NCI-H1105 (cell line): ENCODE data around the gene PAK6.

Experiments used
- DNase-seq: peaks from one replicate; lab custom pipeline; 2025; lab: John Stamatoyannopoulos, UW

Gene PAK6

DNA sequence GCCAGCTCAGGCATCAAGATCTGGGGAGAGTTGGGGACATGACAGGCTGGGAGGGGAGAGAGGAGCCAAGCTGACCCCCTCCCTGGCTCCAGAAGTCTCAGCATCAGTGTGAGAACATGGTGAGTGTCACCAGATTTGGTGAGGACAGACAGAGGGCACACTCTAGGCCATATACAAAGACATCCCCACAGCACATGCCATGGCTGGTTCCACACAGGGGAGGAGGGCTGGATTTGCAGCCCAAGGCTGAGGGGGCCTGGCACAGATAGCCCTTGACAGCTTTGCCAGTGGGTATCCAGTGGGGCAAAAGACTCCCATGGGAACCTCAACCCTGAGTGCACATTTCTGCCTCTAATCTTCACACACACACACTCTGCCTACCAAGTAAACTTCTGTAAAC, 54.1 kb downstream of the PAK6 start:
- no peak for DNase-seq

DNA sequence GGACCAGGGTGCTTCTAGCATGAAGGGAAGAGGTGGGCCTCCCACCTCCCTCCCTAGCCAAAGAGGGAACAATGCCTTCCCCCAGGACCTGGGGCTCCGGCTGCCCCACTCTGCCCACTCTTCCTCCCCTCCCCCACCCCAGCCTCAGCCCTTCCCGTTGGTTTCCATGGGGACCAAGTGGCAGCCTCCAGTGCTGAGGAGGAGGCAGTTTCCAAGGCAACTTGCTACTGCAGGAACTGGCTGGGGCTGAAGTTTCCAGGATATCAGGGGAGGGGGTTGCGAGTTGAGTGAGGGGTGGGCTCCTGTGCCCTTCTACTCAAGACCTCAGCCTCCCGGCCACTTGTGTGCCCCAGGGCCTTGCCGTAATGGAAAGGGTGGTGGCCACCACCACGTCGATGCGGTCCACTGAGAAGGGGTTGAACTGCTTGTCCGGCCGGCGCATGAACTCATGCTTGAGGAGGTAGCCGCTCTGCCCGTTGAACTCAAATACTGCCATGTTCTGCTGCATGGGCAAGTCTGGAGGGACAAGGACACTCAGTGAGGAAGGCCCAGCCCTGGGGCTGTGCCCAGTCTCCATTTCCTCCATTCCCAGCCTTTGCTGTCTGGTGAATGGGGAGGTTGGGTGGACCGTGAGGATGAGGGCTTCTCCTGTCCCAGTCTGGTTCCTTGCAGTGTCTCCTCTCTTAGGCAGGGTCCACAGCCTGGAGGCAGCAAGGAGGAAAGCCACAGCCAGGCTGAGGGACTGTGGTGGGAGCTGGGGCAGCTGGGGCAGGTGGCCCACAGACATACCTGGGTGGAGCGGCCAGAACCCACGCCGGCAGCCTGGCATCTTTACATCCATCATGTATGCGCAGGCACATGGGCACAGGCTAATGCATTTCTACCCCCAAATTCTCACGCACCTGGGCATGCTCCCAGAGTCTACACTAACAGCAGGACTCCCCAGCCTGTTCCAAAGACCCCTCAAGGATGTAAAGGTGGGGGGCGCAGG, 55.3 kb downstream of the PAK6 start:
- DNase-seq: no peak

DNA sequence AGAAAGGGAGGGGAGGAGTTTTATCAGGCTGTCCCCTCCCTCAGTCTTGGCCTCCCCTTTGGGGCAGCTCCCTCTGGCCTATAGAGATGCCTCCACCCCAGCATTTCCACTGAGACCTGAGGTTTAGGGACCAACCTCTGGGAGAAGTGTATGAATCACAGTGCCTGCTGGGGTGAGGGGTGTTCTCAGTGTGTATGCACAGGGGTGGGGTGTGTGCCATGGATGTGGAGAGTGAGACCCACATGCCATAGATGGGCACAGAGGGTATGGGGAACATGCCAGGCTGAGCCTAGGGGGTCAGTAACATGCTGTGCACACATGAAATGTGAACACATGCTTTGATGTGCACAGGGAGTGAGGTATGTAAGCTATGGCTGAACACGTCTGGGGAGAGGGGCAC, 56.4 kb downstream of the PAK6 start:
- DNase-seq: no peak

DNA sequence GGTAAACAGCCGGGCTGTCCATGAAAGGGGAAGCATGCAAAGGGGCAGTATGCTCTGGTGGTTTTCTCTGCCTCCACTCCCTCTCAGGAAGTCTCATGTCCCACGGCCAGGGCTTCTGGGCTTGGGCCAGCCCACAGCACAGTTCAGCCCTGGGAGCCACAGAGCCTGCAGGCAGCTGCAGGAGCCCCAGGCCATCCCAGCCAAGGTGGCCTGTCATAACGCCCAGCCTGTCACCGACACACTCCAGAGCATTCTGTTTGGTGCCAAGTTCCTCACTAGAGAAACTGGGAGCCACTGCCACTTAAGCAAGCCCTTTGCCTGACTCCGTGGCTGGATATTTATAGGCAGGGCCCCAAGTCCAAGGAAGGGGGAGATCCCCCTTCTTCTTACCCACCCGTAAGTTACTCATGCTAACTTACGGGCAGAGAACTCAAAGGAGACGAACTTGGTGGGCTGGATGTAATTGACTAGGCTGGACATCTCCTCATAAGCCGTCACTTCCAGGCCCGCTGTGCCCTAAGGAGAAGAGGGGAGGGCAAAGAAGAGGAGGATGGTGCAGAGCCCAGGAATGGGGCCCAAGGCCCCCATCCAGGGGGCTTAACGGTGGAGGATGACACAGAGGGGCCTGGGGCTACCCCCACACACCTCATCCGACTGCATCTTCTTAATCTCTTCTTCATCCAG, 57.2 kb downstream of the PAK6 start:
- no peak for DNase-seq

DNA sequence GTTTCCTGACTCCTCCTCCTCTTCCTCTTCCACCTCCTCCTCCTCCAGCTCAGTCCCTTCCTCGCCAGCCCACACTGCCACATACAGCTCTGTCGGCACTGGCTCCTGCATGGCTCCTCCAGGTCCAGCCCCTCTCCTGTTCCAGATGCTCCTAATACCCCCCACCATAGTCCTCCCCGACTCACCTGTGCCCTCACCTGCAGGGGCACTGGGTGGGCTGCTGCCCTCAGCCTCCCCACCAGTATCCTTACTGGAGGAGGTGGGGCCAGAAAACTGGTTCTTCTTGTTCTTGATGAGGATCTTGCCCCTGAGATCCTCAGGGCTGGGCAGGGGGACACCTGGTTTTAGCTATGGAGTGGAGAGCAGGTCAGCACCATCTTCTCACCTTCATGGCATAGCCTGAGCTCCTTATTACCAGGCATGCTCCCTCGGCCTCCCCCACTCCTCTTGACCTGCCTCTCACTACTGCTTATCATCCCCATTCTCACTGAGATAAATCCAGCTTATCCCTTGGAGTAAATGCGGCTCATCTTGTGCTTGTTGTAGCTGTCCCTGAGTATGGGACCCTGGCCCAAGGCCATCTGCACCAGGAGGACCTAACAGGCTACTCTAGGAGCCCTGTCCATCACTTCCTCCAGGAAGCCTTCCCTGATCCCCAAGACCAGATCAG, 57.8 kb downstream of the PAK6 start:
- DNase-seq: no peak

DNA sequence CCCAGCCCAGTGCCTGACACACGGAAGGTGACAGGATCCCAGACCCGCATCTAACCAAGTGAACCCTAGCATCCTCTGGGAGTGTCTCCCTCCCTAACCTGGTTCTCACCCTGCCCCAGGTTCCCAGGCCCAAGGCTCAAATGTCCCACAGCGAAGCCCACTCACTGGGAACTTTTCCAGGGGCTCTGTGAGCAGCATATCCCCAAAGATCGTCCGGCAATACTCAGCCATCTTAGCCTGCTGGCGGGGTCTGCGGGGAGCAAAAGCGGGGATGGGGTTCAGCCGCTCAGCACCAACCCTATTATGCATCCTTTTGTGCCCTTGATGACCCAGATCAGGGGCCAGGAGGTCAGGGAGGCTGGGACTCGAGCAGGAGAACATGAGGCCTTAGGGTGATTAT, 58.5 kb downstream of the PAK6 start:
- DNase-seq: no peak

DNA sequence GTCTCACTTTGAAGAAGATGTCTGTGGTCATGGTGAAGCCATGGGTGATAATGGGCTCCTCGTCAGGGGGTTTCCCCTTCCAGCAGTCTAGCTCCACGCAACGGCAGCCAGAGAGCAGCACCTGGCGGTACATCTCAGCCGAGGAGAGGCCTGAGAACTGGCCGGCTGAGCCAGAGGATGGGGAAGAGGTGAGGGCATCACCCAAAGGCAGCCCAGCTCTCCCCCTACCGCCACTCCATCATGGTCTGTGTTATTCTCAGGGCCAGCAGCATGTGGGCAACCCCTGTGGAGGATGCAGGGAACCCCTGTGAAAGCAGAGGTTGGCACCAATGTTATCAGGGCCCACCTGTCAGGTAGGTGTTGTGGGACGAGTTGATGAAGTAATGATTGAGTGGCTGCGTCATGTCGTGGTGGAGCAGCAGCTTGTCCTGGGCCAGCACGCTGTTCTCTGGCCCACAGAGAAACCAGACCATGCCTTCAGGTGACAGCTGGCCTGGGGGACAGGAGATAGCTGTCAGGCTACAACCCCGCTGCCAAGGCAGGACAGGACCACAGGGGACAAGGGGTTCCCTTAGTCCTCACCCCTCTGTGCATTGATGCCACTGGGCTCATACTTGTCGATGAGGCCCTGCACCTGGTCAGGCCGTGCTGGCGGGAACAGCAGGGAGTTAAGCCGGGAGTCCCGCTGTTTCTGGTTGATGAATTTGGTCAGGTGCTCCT, 59.5 kb downstream of the PAK6 start:
- DNase-seq: no peak

DNA sequence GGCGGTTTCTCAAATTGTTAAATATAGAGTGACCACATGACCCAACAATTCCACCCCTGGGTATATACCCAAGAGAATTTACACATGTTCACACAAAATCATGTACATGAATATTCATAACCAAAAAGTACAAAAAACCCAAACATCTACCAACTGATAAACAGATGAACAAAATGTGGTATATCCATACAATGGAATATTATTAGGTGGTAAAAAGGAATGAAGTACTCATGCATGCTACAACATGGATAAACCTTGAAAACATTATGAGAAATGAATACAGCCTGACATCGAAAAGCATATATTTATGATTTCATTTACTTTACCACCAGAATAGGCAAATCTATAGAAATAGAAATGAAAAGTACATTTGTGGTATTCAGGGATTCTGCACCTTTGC, 61.5 kb downstream of the PAK6 start:
- no peak for DNase-seq

DNA sequence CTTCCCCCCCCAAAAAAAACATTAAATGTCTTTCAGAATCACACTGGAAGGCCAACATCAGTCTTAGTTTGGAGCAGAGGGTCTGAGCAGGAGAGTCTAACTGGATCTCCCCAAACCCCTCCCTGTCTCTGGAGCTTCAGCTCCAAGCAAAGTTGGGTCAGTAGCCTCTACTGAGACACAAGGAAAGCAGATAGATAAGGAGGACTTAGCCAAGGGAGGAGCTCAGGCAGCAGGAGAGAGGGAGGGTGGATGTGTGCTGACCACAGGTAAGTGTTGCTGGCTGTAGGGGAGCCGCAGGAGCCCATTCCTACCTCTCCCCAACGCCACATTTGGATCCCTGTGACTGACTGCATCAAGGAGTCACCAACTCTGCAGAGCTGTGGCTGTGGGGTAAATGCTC, 61.9 kb downstream of the PAK6 start:
- no peak for DNase-seq

DNA sequence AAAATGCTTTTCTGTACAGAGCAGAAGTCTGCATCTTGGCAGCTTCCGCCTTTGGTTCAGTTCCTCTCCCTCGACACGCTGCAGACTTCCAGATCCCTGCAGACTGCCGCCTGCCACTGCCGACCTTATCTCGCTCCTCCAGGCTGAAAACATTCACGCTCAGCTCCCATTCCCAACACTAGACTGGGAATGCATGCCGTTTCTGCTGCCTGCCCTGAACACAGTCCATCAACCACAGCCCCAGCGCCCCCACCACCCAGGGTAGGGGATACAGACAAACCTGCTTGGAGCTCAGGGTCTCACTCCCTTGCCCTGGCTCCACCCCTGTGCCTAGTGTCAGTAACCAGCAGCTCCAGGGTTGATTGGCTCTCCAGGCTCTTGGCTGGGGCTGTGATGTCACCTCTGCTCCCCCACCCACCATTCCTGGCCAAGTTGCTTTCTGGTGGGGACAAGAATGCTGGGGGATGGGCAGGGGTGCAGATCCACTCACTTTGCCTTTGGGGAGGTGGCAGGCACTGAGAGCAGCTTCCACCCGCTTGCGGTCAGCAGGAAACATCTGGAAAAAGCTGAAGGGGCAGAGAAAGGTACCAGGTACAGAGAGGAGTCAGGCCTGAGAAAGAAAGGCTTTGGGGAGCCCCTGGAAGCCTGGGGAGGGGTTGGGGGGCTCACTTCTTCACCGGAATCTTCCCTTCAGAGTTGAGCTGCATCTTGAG, 62.8 kb downstream of the PAK6 start:
- DNase-seq: no peak

DNA sequence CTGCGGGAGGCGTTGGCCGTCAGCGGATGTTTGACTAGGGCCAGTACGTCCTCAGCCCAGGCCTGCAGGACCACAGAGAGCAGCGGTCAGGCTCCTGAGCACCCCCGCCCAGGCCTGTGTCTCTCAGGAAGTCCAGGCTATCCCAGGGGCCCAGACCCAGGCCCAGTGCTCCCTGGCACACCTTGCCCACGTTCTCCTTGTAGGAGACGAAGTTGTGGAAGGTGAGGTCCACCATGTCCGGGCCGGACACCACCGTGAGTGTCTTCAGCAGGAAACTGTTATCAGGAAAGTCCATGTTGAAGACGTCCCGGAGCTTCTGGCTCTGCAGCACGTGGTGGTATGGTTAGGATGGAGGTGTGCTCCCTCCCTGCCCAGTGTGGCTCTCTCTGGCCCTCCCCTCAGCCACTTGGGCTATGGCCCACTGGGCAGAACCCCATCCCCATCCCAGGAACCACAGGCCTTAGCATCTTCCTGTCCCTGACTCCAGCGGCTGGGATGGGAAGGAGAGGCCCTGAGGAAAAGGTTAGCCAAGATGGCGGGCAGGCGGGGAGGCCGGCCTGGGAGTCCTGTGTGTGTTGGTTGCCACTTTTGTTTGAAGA, 63.5 kb downstream of the PAK6 start:
- DNase-seq: no peak

DNA sequence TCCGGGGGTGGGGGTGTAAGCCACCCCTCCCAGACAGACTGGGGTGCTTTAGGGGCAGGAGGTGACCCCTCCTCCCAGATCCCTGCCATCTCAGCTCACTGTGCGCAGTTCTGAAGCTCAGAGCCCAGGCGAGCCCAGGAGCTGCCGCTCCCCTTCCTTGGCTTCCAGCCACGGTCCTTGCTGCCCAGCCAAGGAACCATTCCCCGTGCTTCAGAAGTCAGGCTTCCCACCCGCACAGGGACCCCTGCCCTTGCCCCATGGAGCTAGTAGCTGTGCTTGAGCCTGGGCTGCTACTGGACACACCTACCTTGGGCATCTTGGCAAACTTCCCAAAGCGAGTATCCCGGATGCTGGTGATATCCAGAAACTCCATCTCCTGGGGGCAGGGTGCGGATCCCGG, 64.1 kb downstream of the PAK6 start:
- no peak for DNase-seq

DNA sequence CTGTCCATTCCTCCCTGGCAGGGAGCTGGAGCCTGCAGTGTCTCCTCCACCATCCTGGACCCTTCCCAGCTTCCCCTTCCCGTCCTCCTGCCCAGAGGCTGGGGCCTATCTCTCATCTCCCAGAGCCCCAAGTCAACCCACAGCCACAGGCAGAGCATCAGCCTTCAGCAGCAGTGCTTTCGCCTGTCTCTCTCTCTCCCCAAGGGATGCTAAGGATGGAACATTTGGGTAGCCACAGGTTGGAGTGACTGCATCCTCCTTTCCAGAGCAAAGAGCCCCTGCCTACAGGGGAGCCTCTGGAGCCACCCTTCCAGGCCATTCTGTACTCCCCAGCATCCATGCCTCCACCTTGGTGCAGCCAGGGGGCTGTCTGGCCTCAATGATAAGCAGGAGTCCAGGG, 64.7 kb downstream of the PAK6 start:
- DNase-seq: no peak

DNA sequence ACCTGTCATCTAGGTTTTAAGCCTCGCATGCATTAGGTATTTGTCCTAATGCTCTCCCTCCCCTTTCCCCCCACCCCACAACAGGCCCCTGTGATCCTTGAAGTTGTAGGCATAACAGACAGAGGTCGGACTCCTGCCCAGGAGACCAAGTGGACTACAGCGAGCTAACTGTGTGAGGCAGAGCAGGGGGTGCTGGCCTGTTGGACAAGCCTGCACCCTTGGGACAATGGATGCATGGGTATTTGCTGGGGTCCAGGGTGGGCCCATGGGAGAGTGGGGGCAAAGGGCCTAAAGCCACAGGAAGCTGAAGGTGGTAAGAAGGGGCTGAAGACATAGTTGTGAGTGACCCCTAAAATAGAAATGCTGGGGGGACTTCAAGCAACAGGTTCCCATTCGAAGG, 66.4 kb downstream of the PAK6 start:
- DNase-seq: no peak

DNA sequence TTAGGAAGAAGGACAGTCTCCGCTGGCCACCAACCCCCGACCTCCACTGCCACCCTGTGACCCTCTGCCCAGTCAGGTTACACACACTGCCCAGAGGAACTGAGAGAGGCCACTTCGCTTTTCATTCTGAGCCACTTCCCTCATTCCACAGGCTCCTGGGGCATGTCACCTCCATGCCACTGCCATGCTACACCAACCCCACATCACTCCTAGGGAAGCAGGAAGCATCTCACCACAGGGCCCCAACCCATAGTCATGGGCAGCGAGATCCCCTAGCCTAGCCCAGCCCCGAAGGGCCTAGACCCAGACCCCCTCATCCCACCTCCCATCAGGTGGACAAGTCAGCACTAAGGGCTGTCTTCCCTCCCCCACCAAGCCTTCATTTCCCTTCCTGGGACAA, 67.5 kb downstream of the PAK6 start:
- no peak for DNase-seq

DNA sequence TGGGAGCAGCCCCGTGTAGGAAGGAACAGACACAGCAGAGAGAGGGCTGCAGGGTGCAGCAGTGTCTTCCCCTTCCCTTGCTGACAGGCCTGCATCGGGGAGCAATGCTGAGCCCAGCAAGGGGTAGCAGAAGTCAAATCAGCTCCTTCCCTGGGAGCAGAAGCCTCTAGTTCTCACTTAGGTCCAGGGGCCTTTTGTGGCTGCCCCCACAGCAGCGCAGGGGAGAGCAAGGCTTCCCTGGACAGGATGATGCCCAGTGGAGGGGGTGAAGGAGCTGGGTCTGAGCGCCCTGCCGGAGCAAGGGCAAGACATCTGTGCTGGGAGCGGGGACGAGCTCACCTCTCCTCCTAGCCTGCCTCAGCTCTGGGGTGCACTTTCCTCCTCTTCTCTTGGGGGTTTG, 68.0 kb downstream of the PAK6 start:
- no peak for DNase-seq

DNA sequence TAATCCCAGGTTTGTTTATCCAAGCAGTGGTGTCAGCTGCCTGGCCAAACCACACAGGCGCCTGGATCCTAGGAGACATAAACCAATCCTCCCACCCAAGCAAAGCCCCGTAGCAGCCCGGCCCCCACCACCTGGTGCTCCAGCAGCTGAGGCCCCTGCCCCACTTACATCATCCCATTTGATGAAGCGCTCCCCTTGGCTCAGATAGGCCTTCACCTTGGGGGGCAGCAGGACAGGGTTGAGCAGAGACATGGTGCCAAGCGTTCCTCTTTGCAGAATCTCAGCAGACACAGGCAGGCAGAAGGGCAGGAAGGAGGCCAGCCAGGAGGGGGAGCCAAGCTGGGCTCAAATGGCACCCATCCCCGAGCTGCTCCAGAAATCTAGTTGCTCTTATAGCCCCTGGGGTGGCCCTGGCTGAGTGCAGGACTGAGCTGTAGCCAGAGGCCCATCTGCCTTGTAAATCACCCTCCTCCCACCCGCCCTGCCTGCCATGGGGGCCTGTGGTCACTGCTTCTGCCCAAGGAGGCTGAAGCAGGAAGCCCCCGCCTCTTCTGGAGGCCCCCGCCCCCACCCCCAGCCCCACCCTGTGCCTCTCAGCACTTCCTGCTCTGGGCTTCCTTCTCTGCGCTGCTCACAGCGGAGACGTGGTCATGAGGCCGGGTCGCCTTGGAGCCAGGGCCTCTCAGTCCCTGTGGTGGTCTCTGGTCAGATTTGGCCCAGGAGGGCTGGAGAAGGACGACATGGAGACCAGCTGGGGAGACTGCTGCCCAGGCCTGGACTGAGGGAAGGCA, 68.8 kb downstream of the PAK6 start, which contains the start of gene PLCB2:
PLCB2 (minus strand) TSS at position 515 of the 791 bp plus-strand sequence; CDS start at position 252, 263 bp downstream.
- DNase-seq: no peak

DNA sequence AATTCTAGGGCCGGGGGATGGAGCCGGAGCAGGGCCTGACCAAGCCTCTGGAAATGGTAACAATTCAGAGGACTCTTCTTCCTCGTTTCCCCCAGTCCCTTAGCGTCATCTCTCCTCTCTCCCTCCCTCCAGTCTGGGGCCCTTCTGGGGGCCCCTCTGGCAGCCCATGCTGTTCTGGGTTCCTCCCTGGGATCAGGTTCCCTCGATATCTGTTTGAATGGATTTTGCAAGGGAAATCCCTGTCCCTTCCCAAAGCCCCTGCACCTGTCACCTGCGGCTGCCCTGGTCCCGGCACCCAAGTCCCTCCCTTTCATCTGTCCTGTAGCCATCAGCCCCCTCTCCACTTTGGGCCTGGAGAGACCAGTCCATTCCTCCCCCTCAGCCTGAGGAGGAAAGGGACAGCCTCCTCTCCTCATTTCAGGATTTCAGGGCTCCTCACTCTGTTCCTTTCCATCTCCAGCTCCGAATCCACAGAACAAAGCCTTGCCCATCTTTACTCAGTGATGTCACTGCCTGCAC, 70.5 kb downstream of the PAK6 start:
- no peak for DNase-seq

DNA sequence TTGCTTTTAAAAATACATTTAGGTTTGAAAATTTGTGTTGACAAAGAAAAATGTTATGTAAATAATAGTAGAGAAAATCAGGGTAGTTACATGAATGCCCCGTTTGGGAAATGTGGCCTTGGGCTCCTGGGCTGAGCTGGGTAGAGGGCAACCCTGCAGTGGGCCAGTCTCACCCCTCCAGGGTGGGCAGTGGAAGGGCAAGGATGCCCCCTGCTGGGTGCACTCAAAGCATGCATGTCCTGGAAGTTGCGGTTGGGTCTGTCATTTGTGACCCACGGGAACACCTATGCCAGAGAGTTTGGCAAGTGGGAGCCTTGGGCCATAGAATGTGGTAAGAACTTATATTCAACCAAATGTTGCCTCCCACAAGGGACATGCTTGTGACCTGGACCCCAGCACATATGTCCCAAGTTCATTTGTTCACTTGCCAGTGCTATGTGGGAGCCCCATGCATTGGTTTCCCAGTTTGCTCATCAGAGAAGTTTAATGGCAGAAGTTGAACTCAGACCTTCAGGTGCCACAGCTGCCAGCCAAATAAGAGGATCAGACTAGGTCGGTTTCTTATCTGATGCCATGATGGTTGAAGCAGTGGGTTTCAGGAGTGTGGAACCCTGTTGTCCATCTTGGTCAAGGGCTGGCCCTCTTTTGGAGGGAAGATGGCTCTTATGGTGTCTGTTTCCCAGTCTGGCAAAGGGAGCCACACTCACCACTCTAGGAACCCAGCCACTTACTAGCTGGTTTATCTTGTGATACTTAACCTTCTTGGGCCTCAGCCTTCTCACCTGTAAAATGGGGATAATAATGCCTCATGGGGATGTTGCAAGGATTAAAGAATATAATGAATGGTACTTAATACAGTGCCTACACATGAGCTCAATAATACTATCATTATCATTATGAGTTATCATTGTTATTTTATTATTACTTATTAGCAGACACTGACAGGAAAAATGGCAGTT, 71.4 kb downstream of the PAK6 start:
- DNase-seq: no peak
